Measurements from ENCODE around the gene MRAP.

DNA sequence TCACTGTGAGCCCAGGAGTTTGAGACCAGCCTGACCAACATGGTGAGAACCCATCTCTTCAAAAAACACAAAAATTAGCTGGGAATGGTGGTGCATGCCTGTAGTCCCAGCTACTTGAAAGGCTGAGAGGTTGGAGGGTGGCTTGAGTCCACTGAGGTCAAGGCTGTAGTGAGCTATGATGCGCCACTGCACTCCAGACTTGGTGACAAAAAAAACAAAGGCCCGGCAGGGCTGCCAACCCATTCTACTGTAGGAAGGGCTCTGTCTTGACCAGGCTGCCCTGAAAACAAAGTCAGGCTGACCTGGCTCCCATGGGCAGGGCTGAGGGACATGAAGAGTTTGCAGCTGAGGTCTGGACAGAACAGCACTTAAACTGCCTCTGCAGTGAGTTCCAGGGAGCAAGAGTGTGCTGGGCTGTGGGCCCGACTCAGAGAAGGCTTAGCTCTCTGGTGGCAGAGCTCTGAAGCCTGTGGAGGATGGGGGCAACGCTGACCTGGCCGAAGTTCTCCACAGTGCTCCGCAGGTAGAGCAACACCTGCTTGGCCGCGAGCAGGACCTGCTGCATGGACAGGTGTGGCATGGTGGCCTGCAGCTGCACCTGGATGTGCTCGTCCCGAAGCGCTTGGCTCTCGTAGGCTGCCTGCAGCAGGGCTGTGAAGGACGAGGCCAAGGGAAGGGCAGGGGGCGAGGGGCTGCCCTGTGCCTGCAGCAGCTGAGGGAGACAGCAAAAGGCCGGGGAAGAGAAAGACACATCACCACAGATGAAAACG lies 51.7 kb downstream of the MRAP start:
- TF ChIP-seq GATA3 (IDR thresholded peaks at IDR 0.05; ENCODE audit: low read depth, low read length) (no peak), GATA2 (IDR thresholded peaks at IDR 0.05; ENCODE audit: low read depth, low read length) (no peak)
